ENCODE data around the gene GPS2.

DNA sequence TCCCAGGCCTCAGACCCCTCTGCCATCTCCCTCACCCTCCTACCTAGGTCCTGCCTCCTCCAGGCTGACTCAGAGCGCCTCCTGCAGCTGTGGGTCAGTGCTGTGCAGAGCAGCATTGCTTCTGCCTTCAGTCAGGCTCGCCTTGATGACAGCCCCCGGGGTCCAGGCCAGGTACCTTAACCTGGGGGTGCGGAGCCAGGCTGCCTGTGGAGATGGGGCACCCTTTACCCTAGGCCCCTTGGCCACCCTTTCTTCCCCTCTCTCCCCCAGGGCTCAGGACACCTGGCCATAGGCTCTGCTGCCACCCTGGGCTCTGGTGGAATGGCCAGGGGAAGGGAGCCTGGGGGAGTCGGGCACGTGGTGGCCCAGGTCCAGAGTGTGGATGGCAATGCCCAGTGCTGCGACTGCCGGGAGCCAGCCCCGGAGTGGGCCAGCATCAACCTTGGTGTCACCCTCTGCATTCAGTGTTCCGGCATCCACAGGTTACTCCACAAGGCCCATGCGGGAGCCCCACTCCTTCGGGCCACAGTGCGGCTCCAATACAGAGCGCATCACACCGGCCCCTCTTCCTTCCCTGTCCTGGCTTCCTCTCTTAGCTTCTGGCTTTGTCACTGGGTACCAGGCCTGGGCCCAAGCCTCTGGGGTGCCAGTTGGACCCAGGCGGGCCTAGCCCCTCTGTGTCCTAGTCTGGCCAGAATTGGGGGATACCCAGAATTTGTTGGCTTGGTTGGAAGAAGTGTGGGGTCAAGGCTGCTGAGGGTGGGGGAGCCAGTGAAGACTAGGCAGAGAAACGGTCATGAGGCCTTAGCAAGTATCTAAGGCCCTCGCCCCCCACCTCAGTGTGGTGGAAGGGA lies 31.8 kb upstream of the GPS2 start:
- no peak for TF ChIP-seq ZNF433 (tag by site-specific recombination; IDR thresholded peaks at IDR 0.05; ENCODE audit: low read depth)
- no peak for TF ChIP-seq CTCF (tag by site-specific recombination; IDR thresholded peaks at IDR 0.05)
- no peak for TF ChIP-seq ZNF513 (tag by site-specific recombination; IDR thresholded peaks at IDR 0.05)
- TF ChIP-seq, protein P1, sequence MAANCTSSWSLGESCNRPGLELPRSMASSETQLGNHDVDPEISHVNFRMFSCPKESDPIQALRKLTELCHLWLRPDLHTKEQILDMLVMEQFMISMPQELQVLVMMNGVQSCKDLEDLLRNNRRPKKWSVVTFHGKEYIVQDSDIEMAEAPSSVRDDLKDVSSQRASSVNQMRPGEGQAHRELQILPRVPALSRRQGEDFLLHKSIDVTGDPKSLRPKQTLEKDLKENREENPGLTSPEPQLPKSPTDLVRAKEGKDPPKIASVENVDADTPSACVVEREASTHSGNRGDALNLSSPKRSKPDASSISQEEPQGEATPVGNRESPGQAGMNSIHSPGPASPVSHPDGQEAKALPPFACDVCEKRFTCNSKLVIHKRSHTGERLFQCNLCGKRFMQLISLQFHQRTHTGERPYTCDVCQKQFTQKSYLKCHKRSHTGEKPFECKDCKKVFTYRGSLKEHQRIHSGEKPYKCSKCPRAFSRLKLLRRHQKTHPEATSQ (tag by site-specific recombination; IDR thresholded peaks at IDR 0.05) = no peak
- no peak for TF ChIP-seq REST (tag by site-specific recombination; IDR thresholded peaks at IDR 0.05)
- TF ChIP-seq ZBTB1 (tag by site-specific recombination; IDR thresholded peaks at IDR 0.05) = no peak

Data from HEK293 (cell line).